ENCODE data around the gene LRP5.

- no peak for TF ChIP-seq CTCF (IDR thresholded peaks at IDR 0.05 in 2 of 3, conservative IDR thresholded peaks at IDR 0.05 in 1 of 3; ENCODE audit: insufficient read depth in 2 of 3, low read depth in 1 of 3, low read length in 3 of 3)
- no peak for TF ChIP-seq KDM2B (CRISPR knock-in tag; IDR thresholded peaks at IDR 0.05)
- no peak for TF ChIP-seq ZNF655 (CRISPR knock-in tag; IDR thresholded peaks at IDR 0.05)
- TF ChIP-seq POLR2A (conservative IDR thresholded peaks at IDR 0.05): no peak
- TF ChIP-seq ZZZ3 (IDR thresholded peaks at IDR 0.05): no peak
- no peak for TF ChIP-seq NFYB (IDR thresholded peaks at IDR 0.05; ENCODE audit: extremely low read depth, insufficient read length)
- no peak for TF ChIP-seq EGR1 (conservative IDR thresholded peaks at IDR 0.05)
- TF ChIP-seq HIVEP1 (CRISPR knock-in tag; IDR thresholded peaks at IDR 0.05): no peak
- no peak for TF ChIP-seq SREBF1 (IDR thresholded peaks at IDR 0.05; ENCODE audit: borderline replicate concordance, low read depth, low read length)
These were observed 25.8 kb downstream of the LRP5 start for GRCh38 chr11:68338051-68338780.

Data from K562 (cell line).